WTC11 (cell line): Measurements from ENCODE around the gene TLX2. TPM values are rescaled to one million over a fixed set of nuclear protein-coding genes. Genes with fewer than 3 reads are reported as not detected.

Experiments
- ATAC-seq: fragments of 200-7000 bp; cut with Tn5 transposase; 2 replicates; pipeline ENCODE4 v1.10.0; 2021; ENCODE audit warnings: mild to moderate bottlenecking, moderate library complexity
- CTCF ChIA-PET: fragments of 300-600 bp; sonication (Branson Sonifier 250); formaldehyde crosslinking; loops from one replicate; lab custom pipeline; 2021; ENCODE audit warnings: antibody characterized with exemption; lab: Charles Lee
- POLR2A ChIA-PET: fragments of 350-600 bp; sonication (Branson Sonifier 250); formaldehyde crosslinking; loops from one replicate; lab custom pipeline; 2021; ENCODE audit warnings: antibody characterized with exemption; lab: Charles Lee
- DNase-seq: peaks from one replicate; pipeline ENCODE4 v3.0.0; 2021; ENCODE audit warnings: low spot score
- H3K27ac Mint-ChIP-seq: 2 replicates; pipeline ENCODE4 v1.8.0; 2021; ENCODE audit warnings: mixed read lengths
- H3K27me3 Mint-ChIP-seq: 2 replicates; pipeline ENCODE4 v1.8.0; 2021; ENCODE audit warnings: low read depth, mild to moderate bottlenecking, moderate library complexity, mixed read lengths
- H3K36me3 Mint-ChIP-seq: 2 replicates; pipeline ENCODE4 v1.8.0; 2021; ENCODE audit warnings: mixed read lengths
- H3K4me1 Mint-ChIP-seq: 2 replicates; pipeline ENCODE4 v1.8.0; 2022; ENCODE audit warnings: mixed read lengths
- H3K4me3 Mint-ChIP-seq: 2 replicates; pipeline ENCODE4 v1.8.0; 2021; ENCODE audit warnings: mild to moderate bottlenecking, moderate library complexity, mixed read lengths
- H3K9me3 Mint-ChIP-seq: 2 replicates; pipeline ENCODE4 v1.8.0; 2021; ENCODE audit warnings: mixed read lengths
- AR ChIP-seq: fragments of 250-450 bp; sonication (Bioruptor Pico); IDR thresholded peaks from 2 replicates; pipeline ENCODE4 v1.9.0; 2021; ENCODE audit warnings: mild to moderate bottlenecking
- ARID4B ChIP-seq: sonication (generic); formaldehyde crosslinking; IDR thresholded peaks from 2 replicates; pipeline ENCODE4 v1.8.0; 2023; ENCODE audit warnings: missing genetic modification reagents, mild to moderate bottlenecking, borderline replicate concordance
- ATF2 ChIP-seq: sonication (generic); formaldehyde crosslinking; IDR thresholded peaks from 2 replicates; pipeline ENCODE4 v1.8.1; 2022; ENCODE audit warnings: low read depth, missing genetic modification reagents, borderline replicate concordance
- CBFB ChIP-seq: sonication (generic); formaldehyde crosslinking; IDR thresholded peaks from 2 replicates; pipeline ENCODE4 v1.8.1; 2022; ENCODE audit warnings: mild to moderate bottlenecking, low read depth, missing genetic modification reagents
- EMX1 ChIP-seq: fragments of 250-450 bp; sonication (Bioruptor Pico); IDR thresholded peaks from 2 replicates; pipeline ENCODE4 v1.8.0; 2021; ENCODE audit warnings: mild to moderate bottlenecking
- ETV6 ChIP-seq: sonication (generic); formaldehyde crosslinking; IDR thresholded peaks from 2 replicates; pipeline ENCODE4 v1.8.1; 2022; ENCODE audit warnings: mild to moderate bottlenecking, missing genetic modification reagents
- FOXJ3 ChIP-seq: sonication (generic); formaldehyde crosslinking; IDR thresholded peaks from 2 replicates; pipeline ENCODE4 v1.9.0; 2021; ENCODE audit warnings: missing genetic modification reagents, mild to moderate bottlenecking, borderline replicate concordance
- GABPB1 ChIP-seq: sonication (generic); formaldehyde crosslinking; IDR thresholded peaks from 2 replicates; pipeline ENCODE4 v1.8.1; 2023; ENCODE audit warnings: mild to moderate bottlenecking, missing genetic modification reagents
- IRF1 ChIP-seq: sonication (generic); formaldehyde crosslinking; IDR thresholded peaks from 2 replicates; pipeline ENCODE4 v1.8.0; 2023; ENCODE audit warnings: missing genetic modification reagents
- MAX ChIP-seq: sonication (generic); formaldehyde crosslinking; IDR thresholded peaks from 2 replicates; pipeline ENCODE4 v1.8.0; 2022; ENCODE audit warnings: mild to moderate bottlenecking, missing genetic modification reagents
- PREB ChIP-seq: sonication (generic); formaldehyde crosslinking; IDR thresholded peaks from 2 replicates; pipeline ENCODE4 v1.8.1; 2022; ENCODE audit warnings: mild to moderate bottlenecking, missing genetic modification reagents, moderate library complexity, borderline replicate concordance
- SMAD3 ChIP-seq: sonication (generic); formaldehyde crosslinking; IDR thresholded peaks from 2 replicates; pipeline ENCODE4 v1.8.0; 2022; ENCODE audit warnings: missing genetic modification reagents, mild to moderate bottlenecking, borderline replicate concordance
- SMAD4 ChIP-seq: sonication (generic); formaldehyde crosslinking; IDR thresholded peaks from 2 replicates; pipeline ENCODE4 v1.8.0; 2022; ENCODE audit warnings: mild to moderate bottlenecking, missing genetic modification reagents
- SP1 ChIP-seq: sonication (generic); formaldehyde crosslinking; conservative IDR thresholded peaks from 2 replicates; pipeline ENCODE4 v1.8.1; 2022; ENCODE audit warnings: missing genetic modification reagents
- TEAD4 ChIP-seq: sonication (generic); formaldehyde crosslinking; IDR thresholded peaks from 2 replicates; pipeline ENCODE4 v1.8.0; 2022; ENCODE audit warnings: mild to moderate bottlenecking, missing genetic modification reagents
- ZMAT4 ChIP-seq: fragments of 250-450 bp; sonication (Bioruptor Pico); IDR thresholded peaks from 2 replicates; pipeline ENCODE4 v1.9.0; 2021; ENCODE audit warnings: mild to moderate bottlenecking
- ZNF121 ChIP-seq: sonication (generic); formaldehyde crosslinking; IDR thresholded peaks from 2 replicates; pipeline ENCODE4 v1.8.0; 2023; ENCODE audit warnings: missing genetic modification reagents
- ZNF425 ChIP-seq: fragments of 250-450 bp; sonication (Bioruptor Pico); conservative IDR thresholded peaks from 2 replicates; pipeline ENCODE4 v1.9.0; 2021; ENCODE audit warnings: mild to moderate bottlenecking
- total RNA-seq: library from RNA; stranded (reverse); gene quantifications from 3 replicates; pipeline ENCODE4 v1.2.3, GENCODE V29; 2021

The TLX2 gene
- total RNA-seq, 1 experiment from 2014 or later: 0.26 TPM

GRCh38 chr2:74531666-74532065 is 17.4 kb downstream of the TLX2 start (continued):
- no peak for TF ChIP-seq FOXJ3 (CRISPR knock-in tag)

GRCh38 chr2:74532222-74532621 is 18.0 kb downstream of the TLX2 start:
- ATAC-seq (no peak), DNase-seq (no peak)
- Mint-ChIP-seq H3K4me1 (peaks cover 18% of the 10 kb centered on the region), H3K36me3 (peaks cover 27% of the 10 kb centered on the region), H3K27me3 (0 out of 2 replicates have a peak, but pooled peaks cover 3% of the 10 kb centered on the region), H3K27ac (no peak overlapping the region), H3K9me3 (no peaks in the 10 kb centered on the region), H3K4me3 (no peak overlapping the region)
- CTCF ChIA-PET: no interaction called here
- POLR2A ChIA-PET: no interaction called here
- TF ChIP-seq TEAD4: no peak
- no peak for TF ChIP-seq SMAD3 (CRISPR knock-in tag)
- no peak for TF ChIP-seq SP1
- TF ChIP-seq GABPB1 (CRISPR knock-in tag): no peak
- no peak for TF ChIP-seq MAX
- TF ChIP-seq IRF1 (CRISPR knock-in tag): no peak
- no peak for TF ChIP-seq AR (CRISPR knock-in tag)
- TF ChIP-seq ZNF121 (CRISPR knock-in tag): no peak
- no peak for TF ChIP-seq ARID4B (CRISPR knock-in tag)
- TF ChIP-seq CBFB (CRISPR knock-in tag): no peak
- no peak for TF ChIP-seq ETV6 (CRISPR knock-in tag)
- no peak for TF ChIP-seq PREB (CRISPR knock-in tag)
- TF ChIP-seq ATF2: no peak
- no peak for TF ChIP-seq ZMAT4 (CRISPR knock-in tag)
- no peak for TF ChIP-seq EMX1
- no peak for TF ChIP-seq ZNF425 (CRISPR knock-in tag)
- no peak for TF ChIP-seq SMAD4 (CRISPR knock-in tag)
